Heart left ventricle (tissue), 13 donors: ENCODE results near the gene CIAPIN1.

ENCODE experiments used
- POLR2A ChIP-seq, 2 donors: fragments of 450-650 bp; IDR thresholded peaks; one replicate each; pipeline ENCODE4 v1.6.1; 2017; ENCODE audit warnings: antibody characterized with exemption in 2 of 2, mild to moderate bottlenecking in 2 of 2, moderate library complexity in 2 of 2
- TF ChIP-seq, protein P1 (sequence below), 12 donors: fragments of 200-600 bp; sonication (generic) in 4 of 12; IDR thresholded peaks; one replicate each; pipeline versions ENCODE4 v1.5.0 to v1.8.0; 2018 to 2022; ENCODE audit warnings: antibody characterized with exemption in 12 of 12, mild to moderate bottlenecking in 5 of 12
- donor health status: ischemic (EF 13 %, LVEDD 7.1; RV severe dilation, severe dysfunction).
- donor health status: DM: no; HTN: yes; CAD: no.
- donor health status: DM: no; HTN: no; CAD: no.
- donor health status: ischemic (EF 25% LVEDD 6.9; RV normal size, moderate dysfunction).
- donor health status: ischemic (EF 25% LVEDD 5.7; RV mildly dilated, moderate dysfunction).
- donor health status: ischemic (EF 35%, LVEDD 5.7; RV mildly dilated, moderate dysfunction).
- donor health status: nonischemic (EF 11% LVEDD 7.7; RV severe dilation, severe dysfunction).
- donor health status: DM: yes; HTN: yes; CAD: no.
- donor health status: PGD.
- donor health status: ischemic (EF 29% LVEDD 5.4; RV normal size, mild dysfunction).
- donor health status: nonischemic (EF 23%, LVEDD 6.1; RV moderate dilation, normal function).

DNA sequence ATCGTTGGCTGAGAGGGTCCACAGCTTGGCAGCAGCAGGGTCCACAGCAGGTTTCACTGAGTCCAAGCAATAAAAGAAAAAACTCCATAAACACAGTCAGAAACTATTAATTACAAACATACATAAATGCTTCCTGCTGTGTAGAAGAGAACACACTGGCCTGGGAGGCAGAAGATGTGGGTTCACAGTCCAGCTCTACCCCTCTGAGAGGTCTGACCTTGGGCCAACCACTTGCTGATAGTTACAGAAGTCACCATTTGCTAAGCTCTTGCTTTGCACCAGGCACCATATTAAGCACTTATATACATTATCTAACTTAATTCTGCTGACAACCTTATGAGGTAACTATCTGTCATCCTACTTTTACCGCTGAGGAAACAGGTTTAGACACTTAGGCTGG is 14.7 kb downstream of the CIAPIN1 start:
- TF ChIP-seq, protein P1, sequence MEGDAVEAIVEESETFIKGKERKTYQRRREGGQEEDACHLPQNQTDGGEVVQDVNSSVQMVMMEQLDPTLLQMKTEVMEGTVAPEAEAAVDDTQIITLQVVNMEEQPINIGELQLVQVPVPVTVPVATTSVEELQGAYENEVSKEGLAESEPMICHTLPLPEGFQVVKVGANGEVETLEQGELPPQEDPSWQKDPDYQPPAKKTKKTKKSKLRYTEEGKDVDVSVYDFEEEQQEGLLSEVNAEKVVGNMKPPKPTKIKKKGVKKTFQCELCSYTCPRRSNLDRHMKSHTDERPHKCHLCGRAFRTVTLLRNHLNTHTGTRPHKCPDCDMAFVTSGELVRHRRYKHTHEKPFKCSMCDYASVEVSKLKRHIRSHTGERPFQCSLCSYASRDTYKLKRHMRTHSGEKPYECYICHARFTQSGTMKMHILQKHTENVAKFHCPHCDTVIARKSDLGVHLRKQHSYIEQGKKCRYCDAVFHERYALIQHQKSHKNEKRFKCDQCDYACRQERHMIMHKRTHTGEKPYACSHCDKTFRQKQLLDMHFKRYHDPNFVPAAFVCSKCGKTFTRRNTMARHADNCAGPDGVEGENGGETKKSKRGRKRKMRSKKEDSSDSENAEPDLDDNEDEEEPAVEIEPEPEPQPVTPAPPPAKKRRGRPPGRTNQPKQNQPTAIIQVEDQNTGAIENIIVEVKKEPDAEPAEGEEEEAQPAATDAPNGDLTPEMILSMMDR (IDR thresholded peaks at IDR 0.05) = no peak
- TF ChIP-seq POLR2A (IDR thresholded peaks at IDR 0.05) = no peak
